SK-N-SH treated with all-trans-retinoic acid at 6 μM for 48 hours (cell line): ENCODE measurements around the gene FRYL.

Source experiments
- ARNTL ChIP-seq: fragments of 450-650 bp; formaldehyde crosslinking; IDR thresholded peaks from 2 replicates; pipeline ENCODE4 v1.5.0; 2020; ENCODE audit warnings: low read depth, mild to moderate bottlenecking, moderate library complexity, borderline replicate concordance
- ESRRG ChIP-seq: fragments of 250-450 bp; sonication (Bioruptor Pico); IDR thresholded peaks from 2 replicates; pipeline ENCODE4 v1.6.1; 2021; ENCODE audit warnings: mild to moderate bottlenecking
- GLIS3 ChIP-seq: fragments of 250-450 bp; sonication (Bioruptor Pico); IDR thresholded peaks from 2 replicates; pipeline ENCODE4 v1.5.0; 2020; ENCODE audit warnings: mild to moderate bottlenecking, moderate library complexity
- PPARA ChIP-seq: fragments of 250-450 bp; sonication (Bioruptor Pico); IDR thresholded peaks from 2 replicates; pipeline ENCODE4 v1.5.0; 2020; ENCODE audit warnings: mild to moderate bottlenecking, borderline replicate concordance
- TCF4 ChIP-seq: fragments of 250-450 bp; sonication (Bioruptor Pico); IDR thresholded peaks from 2 replicates; pipeline ENCODE4 v1.8.0; 2021; ENCODE audit warnings: mild to moderate bottlenecking, moderate library complexity, borderline replicate concordance
- ZFP3 ChIP-seq: fragments of 250-450 bp; sonication (Bioruptor Pico); IDR thresholded peaks from 2 replicates; pipeline ENCODE4 v1.5.0; 2020; ENCODE audit warnings: mild to moderate bottlenecking, moderate library complexity
- ZNF565 ChIP-seq: fragments of 450-650 bp; formaldehyde crosslinking; conservative IDR thresholded peaks from 2 replicates; pipeline ENCODE4 v1.5.0; 2020; ENCODE audit warnings: low read depth, mild to moderate bottlenecking, moderate library complexity
- ZNF70 ChIP-seq: fragments of 450-650 bp; formaldehyde crosslinking; IDR thresholded peaks from 2 replicates; pipeline ENCODE4 v1.5.0; 2020; ENCODE audit warnings: mild to moderate bottlenecking, moderate library complexity
- TF ChIP-seq, protein P1 (sequence below): fragments of 250-450 bp; sonication (Bioruptor Pico); IDR thresholded peaks from 2 replicates; pipeline ENCODE4 v1.5.1; 2020; ENCODE audit warnings: low read depth, mild to moderate bottlenecking, moderate library complexity
- TF ChIP-seq, protein P2 (sequence below): fragments of 250-450 bp; sonication (Bioruptor Pico); IDR thresholded peaks from 2 replicates; pipeline ENCODE4 v1.8.0; 2020; ENCODE audit warnings: mild to moderate bottlenecking, moderate library complexity, borderline replicate concordance

DNA sequence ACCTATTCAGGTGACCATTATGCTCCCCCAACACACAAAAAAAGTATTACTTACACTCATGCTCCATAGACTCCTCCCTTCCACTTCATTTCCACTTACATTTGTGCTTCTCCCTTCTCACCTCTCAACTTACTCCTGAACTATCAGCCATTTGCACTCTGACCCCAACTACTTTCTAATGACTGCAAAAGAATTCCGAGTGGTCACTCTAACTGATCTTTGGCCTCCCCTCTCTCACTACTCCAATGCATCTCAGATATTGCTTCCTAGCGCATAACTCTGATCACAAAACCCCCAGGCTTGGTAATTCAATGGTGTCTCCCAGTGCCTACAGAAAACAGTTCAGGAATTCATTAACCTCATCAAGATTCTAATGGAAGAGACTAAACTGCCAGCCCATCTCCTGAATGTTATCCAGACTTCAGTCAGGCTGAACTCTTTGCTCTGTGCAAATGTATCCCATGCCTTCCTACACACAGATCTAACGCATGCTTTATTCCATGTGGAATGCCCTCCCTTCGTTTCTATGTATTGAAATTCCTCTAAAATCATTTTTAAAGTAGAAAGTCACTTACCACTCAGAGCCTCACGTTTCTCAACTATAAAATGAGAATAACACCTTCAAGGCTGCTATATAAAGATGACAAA lies 61.1 kb downstream of the FRYL start:
- no peak for TF ChIP-seq ESRRG (CRISPR knock-in tag)
- TF ChIP-seq TCF4: no peak
- no peak for TF ChIP-seq ZNF565
- TF ChIP-seq ZFP3: no peak
- no peak for TF ChIP-seq GLIS3 (CRISPR knock-in tag)
- TF ChIP-seq, protein P1, sequence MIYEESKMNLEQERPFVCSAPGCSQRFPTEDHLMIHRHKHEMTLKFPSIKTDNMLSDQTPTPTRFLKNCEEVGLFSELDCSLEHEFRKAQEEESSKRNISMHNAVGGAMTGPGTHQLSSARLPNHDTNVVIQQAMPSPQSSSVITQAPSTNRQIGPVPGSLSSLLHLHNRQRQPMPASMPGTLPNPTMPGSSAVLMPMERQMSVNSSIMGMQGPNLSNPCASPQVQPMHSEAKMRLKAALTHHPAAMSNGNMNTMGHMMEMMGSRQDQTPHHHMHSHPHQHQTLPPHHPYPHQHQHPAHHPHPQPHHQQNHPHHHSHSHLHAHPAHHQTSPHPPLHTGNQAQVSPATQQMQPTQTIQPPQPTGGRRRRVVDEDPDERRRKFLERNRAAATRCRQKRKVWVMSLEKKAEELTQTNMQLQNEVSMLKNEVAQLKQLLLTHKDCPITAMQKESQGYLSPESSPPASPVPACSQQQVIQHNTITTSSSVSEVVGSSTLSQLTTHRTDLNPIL (CRISPR knock-in tag): no peak
- no peak for TF ChIP-seq ZNF70 (CRISPR knock-in tag)
- TF ChIP-seq, protein P2, sequence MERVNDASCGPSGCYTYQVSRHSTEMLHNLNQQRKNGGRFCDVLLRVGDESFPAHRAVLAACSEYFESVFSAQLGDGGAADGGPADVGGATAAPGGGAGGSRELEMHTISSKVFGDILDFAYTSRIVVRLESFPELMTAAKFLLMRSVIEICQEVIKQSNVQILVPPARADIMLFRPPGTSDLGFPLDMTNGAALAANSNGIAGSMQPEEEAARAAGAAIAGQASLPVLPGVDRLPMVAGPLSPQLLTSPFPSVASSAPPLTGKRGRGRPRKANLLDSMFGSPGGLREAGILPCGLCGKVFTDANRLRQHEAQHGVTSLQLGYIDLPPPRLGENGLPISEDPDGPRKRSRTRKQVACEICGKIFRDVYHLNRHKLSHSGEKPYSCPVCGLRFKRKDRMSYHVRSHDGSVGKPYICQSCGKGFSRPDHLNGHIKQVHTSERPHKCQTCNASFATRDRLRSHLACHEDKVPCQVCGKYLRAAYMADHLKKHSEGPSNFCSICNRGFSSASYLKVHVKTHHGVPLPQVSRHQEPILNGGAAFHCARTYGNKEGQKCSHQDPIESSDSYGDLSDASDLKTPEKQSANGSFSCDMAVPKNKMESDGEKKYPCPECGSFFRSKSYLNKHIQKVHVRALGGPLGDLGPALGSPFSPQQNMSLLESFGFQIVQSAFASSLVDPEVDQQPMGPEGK (CRISPR knock-in tag): no peak
- TF ChIP-seq ARNTL (CRISPR knock-in tag): no peak
- TF ChIP-seq PPARA (CRISPR knock-in tag): no peak
